NCI-H1048 (cell line): ENCODE measurements around the gene MYCT1.
"Not testable (repeated sequence)": the region's sequence is repeated elsewhere in the genome, so short reads cannot be mapped to it uniquely, and the experiment has no call there.

ENCODE experiments used
- DNase-seq: peaks from one replicate; lab custom pipeline; 2025; lab: John Stamatoyannopoulos, UW

The MYCT1 gene

GRCh38 chr6:152697634-152698033, at the start of gene MYCT1:
MYCT1 (plus strand) TSS chr6:152697897; CDS start chr6:152697903, 6 bp downstream.
- DNase-seq, result no peak

- DNase-seq, result no peak
These were observed 49.6 kb upstream of the MYCT1 start for GRCh38 chr6:152648105-152648504.

GRCh38 chr6:152651986-152652385, 45.7 kb upstream of the MYCT1 start:
- DNase-seq, result no peak

GRCh38 chr6:152661776-152662175, 35.9 kb upstream of the MYCT1 start:
- DNase-seq, result no peak

- DNase-seq, result no peak
These were observed 27.8 kb upstream of the MYCT1 start for GRCh38 chr6:152669895-152670294.

- DNase-seq, result no peak
These were observed 26.5 kb upstream of the MYCT1 start for GRCh38 chr6:152671171-152671570.

GRCh38 chr6:152673236-152673635, 24.5 kb upstream of the MYCT1 start:
- no peak for DNase-seq

GRCh38 chr6:152680151-152680550, 17.5 kb upstream of the MYCT1 start:
- DNase-seq, result no peak

- no peak for DNase-seq
These were observed 16.7 kb upstream of the MYCT1 start for GRCh38 chr6:152680879-152681517.

- DNase-seq, result no peak
These were observed 15.6 kb upstream of the MYCT1 start for GRCh38 chr6:152682141-152682540.

- DNase-seq, result not testable (repeated sequence)
These were observed 14.8 kb upstream of the MYCT1 start for GRCh38 chr6:152682935-152683334.

GRCh38 chr6:152685819-152686218, 11.9 kb upstream of the MYCT1 start:
- DNase-seq, result no peak

- no peak for DNase-seq
These were observed 2.2 kb upstream of the MYCT1 start for GRCh38 chr6:152695372-152696045.

GRCh38 chr6:152696522-152696921, 1.2 kb upstream of the MYCT1 start:
- no peak for DNase-seq

GRCh38 chr6:152698692-152699091, 995 bp downstream of the MYCT1 start:
- no peak for DNase-seq

GRCh38 chr6:152700427-152700826, 2.7 kb downstream of the MYCT1 start:
- no peak for DNase-seq

- DNase-seq, result no peak
These were observed 3.6 kb downstream of the MYCT1 start for GRCh38 chr6:152701081-152701862.

GRCh38 chr6:152701863-152702401, 4.2 kb downstream of the MYCT1 start:
- DNase-seq, result no peak

- DNase-seq, result not testable (repeated sequence)
These were observed 6.1 kb downstream of the MYCT1 start for GRCh38 chr6:152703750-152704149.

- DNase-seq, result no peak
These were observed 7.6 kb downstream of the MYCT1 start for GRCh38 chr6:152705327-152705726.

GRCh38 chr6:152716322-152716721, 18.6 kb downstream of the MYCT1 start:
- no peak for DNase-seq

- no peak for DNase-seq
These were observed 23.3 kb downstream of the MYCT1 start for GRCh38 chr6:152720974-152721373.

GRCh38 chr6:152721956-152722355, 24.3 kb downstream of the MYCT1 start:
- DNase-seq, result no peak
